ENCODE results near the gene BBX.

Gene BBX

DNA sequence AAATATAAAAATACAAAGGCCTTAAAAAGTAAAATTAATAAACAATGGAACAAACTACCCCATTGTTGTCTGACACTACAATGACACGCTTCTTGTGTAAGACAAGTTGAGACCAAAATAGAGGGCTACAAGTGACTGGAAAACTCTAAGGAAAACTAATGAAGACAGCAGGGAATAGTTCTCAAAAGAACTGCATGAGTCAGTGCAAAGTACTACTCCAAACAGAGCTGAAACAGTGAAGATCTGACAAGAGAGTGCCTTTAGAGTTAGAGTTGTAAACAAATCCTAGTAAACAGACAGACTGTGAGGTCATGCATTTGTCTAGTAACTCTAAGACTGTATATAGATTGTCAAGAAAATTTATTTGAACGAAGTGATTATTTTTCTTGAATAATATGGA lies 233.9 kb downstream of the BBX start:
- DNase-seq = no peak

DNA sequence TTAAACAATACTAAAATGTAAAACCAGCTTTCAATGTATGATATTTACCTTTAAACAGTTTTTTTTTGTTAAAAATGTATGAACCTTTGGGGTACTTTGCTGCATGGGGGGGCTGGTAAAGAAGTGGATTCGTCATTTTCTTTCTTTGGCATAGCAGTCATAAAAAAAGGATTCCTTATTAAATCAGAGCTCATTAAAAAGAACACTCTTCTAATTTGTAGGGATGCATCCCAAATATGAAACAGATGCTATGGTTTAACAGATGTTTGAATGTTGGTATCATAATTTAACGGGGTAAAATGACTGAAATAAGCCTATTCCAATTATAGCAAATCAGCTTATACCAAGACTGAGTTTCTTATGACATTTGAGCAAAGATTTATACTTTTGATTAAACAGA lies 234.4 kb downstream of the BBX start:
- DNase-seq = no peak

DNA sequence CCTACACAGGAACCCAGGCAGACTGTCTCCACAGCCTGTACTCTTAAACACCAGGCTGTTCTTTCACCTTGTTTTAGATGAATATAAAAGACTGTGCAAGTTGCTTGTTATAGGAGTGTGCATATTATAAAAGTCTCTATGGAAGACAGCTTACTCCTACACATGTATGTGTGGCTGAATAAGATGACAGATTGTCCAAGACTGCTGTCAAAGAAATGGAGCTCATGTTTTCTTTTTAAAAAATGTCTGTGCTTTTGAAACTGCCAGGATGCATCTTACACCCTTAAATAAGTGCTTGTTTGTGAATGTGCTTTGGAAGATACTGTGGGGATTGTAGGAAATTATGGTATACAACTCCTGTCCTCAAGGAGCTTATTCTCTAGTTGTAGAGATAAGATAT lies 237.4 kb downstream of the BBX start:
- DNase-seq = no peak

DNA sequence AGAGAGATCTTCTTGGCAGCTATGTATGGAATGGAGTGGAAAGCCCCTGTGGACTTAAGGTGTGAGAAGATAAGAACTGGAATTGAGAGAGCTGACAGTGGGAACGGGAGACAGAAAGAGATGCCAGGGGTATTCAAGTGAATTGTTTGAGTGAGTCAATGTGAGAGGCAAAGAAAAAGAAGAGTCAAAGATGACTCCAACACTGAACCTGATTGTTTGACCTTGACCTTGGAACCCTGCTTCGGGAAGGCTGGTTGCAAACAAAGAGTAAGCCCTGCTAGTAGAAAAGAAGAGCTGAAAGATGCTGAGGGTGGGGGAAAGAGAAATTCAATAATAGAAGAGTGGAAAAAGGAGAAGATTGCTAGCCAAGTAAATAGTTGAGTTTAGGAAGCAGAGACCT lies 238.6 kb downstream of the BBX start:
- no peak for DNase-seq

DNA sequence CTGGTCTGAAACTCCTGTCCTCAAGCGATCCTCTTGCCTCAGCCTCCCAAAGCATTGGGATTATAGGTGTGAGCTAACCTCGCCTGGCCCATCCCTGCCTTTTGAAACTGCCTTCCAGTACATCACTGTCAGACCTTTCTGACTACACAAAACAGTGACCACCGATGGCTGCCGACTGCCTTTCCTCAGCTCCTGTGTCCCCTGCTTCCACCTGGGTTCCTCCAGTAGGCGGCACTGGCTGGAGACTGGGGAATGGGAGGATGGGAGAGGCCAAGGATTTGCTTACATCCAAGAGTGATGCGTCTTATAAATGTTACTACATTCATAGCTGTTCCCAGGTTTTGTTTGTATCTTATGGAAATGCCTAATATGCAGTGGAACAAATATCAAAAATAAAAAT lies 242.8 kb downstream of the BBX start:
- DNase-seq = no peak

DNA sequence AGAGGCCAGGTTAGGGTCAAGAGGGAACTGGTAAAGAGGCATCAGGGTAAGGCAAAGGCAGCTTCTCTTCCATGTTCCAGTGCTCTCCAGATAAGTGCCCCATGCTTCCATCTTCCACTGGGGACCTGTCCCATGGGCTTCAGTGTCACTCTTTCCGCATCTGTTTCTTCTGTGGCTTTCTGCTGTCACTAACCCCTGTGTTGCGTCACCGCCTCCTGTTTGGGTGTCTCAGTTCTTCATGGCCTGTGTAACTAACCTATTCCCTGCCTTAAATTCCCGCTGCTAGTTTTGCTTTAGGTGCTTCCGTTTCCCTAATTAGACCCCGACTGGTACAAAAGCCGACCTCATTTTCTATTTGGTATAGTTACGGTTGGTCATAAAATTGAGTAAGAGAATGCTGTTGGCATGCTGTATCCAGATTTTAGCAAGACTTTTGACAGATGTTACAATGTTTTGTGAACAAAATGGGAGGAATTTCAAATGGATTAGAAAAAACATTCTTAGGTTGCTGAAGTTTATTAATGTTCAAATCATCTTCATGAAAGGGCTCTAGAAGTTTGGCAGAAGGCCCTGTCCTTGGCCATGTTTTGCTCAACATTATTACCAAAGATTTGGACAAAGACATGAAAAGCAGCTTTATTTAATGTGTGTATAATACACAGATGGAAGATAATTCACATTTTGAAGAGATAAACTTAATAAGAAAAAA lies 245.3 kb downstream of the BBX start:
- no peak for DNase-seq

DNA sequence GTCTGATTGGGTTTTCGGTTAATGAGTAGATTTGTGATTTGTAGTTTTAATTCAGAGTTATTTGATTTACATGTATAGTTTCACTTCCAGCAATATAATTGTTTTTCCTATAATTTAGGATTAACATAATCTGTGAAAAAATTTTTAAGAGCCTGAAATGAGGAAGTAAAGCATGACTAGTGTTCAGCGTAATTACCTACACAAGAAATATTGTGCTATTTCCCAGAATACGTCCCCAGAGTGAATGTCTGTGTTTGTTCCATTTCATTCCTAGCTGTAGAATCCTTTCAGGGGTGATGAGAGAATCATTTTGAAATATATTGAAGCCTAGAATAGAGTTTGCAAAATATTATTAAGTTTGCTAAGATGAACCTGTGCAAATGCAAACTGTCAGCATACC lies 247.1 kb downstream of the BBX start:
- DNase-seq = no peak

DNA sequence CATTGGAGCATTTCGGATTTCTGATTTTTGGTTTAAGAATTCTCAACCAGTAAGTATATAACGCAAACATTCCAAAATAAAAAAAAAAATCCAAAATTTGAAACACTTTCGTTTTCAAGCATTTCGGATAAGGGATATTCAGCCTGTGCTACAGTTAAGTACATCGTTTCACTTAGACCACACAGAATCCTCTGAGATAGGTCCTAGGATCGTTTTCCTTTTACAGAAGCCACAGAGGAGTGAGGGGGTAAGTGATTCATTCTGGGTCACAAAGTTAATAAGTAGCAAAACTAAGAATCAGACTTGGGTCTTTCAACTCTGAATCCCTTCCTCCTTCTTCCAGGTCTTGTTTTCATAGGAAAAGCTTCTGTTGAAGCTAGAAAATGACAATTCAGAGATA lies 249.3 kb downstream of the BBX start:
- DNase-seq = peak; percentile 94

DNA sequence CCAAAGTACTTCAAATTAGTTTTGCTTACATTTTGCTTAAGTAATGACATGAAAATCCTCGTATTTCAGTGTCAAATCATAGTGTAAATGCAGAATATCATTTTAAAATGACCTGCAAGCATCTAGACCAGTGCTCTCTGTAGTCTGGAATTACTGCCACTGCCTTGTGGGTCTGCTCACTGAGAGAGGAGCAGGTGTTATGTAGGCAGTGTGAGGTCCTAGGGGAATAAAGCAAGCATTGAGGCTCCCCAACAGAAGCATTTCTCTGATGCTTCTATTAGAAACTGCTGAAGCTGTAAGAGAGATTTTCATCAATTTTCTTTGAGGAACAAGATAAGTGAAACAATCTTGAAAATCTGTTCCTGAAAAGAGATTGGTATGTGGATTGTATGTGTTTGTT lies 253.2 kb downstream of the BBX start:
- no peak for DNase-seq

DNA sequence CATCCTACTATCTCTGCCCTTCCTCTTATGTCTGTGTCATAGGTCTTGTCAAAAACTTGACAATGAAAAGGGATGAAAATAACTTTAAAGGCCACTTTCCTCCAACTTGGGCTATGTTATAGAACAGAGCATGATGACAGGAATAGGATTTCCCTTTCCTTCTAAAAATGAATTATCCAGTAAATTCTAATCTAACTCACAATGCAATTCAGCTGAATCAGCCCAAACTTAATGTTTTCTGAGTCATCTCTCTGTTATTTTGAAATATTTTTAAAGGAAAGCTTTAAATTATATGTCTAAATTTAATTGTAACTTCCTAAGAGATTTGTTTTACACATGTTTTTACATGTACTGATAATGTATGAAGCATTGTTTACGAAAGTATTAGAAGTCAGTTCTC lies 258.5 kb downstream of the BBX start:
- no peak for DNase-seq

DNA sequence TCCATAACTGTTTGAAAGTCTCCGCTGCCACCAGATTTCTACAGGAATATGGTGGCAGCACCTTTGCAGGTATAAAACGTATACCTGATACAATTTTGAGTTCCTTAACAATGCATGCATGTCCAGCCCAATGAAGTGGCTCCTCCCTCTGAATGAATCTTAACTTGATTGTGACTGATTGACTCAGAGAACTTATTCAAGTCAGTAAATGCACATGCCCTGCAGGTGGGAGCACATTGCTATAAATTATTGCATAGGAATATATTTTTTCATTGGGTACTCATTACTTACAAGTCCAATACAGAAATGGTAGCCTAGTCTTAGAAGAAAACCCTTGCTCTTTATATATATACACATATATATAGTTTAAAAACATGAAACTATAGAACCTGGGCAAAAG lies 259.3 kb downstream of the BBX start:
- no peak for DNase-seq

DNA sequence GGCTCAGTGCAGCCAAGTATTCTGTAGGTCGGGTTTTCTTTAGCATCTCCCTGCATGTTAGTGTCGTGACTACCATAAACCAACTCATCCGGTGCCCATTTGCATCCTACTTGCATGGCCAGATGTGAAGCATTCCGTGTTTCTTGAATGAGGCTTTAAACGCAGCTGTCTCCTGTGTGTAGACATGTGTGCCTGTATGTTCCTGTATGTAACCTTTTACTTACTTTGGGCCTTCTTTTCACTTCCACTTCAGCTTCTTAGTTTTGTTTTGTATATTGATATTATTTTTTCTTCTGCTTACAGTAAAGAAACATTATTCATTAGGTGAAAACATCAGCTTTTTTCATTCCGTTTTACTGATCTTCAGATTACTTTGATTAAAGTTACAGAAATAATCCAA lies 267.9 kb downstream of the BBX start:
- DNase-seq = no peak

DNA sequence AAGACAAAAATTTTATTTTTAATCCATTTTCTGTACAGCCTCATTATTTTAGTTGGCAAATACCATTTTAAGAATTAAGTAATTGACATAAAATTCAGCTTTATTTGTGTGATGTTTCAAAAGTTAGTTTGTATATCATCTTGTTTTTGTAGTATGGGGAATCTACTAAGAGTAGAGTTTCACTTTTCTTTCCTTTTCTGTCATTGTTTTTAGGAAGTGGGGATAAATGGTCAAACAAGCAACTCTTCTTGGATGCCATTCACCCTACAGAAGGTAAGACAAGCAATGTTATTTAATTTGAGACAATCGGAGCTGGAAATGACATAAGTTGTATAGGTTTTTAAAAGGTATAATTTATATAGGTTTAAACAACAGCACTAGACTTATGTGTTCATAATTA lies 268.3 kb downstream of the BBX start:
- no peak for DNase-seq

DNA sequence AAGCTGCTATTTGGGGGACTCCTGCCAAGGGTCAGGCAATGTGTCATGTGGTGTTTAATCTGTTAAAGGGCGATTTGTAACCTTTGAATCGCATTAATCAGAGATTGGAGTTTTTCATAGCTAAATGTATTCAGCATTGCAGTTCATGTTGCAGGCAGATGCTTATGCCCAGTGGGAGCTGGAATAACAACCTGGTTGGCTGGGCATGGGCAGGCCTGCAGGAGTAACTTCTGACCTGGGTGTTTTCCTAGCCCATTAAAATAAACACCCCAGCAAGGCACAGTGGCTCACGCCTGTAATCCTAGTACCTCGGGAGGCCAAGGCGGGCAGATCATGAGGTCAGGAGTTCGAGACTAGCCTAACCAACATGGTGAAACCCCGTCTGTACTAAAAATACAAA lies 268.7 kb downstream of the BBX start:
- no peak for DNase-seq

DNA sequence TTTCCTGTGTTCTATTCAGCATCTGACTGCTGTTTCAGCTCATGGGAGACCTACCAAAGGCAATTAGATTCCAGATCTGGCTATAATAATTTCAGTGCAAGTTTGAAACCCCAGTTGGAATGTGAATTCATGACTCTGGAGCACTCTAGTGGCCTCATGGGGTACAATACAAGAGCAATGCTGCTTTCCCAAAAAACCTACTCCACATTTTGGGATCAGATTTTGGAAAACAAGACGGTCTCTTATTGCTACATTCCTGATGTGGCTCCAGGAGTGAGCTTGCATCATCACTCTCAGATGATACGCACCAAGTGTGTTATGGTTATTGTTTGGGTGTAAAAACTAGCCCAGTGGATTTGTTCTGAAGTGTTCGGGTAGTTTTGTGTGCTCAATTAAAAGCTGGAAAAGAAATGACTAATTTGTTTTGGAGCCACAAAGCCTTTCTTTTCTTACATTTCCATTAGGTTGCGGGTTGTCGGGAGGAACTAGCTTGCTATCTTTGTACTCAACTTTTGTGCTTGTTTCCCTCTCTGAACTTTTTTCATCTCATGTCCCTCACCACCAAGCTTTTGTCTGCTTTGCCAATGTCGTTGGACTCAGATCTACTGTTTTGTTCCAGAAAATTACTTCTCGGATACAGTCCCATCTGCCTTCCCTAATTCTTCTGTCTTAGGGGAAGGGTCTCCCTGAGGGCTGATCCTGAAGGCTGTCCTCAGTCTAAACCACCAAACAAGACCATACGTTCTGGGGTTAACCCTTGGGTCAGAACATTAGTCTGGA lies 272.1 kb downstream of the BBX start:
- no peak for DNase-seq

DNA sequence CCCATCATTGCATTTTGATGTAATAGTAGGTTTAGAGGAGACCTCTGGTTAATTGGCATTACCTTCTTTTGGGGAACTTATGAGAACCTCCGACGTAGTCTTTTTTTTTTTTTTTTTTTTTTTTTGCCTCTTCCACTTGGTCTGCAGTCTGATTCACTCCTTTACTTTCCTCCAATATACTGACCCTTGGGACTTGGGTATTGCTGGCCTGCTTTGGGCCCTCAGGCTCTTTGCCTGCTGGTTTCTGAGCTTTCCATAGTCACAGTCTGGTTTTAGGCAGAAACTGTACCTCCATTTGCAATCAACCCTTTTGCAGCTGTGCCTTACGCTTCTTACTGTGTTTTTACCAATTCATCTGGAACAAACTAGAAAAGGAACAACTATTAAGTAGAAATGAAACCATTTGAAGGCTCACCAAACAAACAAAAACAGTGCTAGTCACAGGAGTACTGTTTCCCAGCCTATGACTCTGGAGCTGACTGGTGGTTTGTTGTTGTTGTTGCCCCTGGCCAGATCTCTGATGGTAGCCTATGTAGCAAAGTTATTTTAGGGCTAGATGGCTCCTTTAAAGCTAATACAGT lies 272.8 kb downstream of the BBX start:
- DNase-seq = no peak

DNA sequence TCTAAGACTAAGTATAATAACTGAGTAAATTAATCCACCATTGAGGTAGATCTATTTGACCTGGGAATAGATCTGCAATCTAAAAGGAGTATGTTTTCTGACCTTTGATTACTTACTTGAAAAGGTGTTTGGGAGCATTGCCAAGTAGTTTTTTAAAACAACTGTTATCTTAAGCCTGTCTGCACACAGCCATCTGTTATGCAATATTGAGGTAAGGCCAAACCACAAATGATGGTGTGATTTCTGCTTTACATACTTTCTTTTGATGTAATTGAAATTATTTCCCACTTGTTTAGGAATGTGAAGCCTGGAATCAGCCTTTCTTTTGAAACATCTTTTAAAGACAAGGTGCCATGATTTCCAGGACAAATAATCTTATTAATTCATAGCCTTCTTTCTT lies 274.0 kb downstream of the BBX start:
- peak; percentile 58 for DNase-seq

DNA sequence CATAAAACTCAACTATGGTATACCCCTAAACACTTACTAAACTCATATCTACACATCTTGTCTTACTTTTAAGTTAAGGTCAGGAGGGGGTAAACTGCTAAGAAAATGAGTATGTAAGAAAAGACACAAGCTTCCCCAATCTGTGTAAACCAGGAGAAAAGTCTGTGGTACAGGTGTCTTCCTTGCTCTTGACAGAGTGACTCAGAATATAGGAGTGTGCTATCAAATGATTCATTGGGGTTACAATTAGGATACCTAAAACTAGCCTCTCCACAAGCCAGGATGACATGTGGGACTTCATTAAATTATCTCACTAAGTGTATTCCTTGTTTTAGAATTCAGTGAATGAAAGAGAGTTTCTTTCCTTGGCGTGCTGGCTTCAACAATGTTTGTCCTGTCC lies 274.8 kb downstream of the BBX start:
- DNase-seq = no peak

DNA sequence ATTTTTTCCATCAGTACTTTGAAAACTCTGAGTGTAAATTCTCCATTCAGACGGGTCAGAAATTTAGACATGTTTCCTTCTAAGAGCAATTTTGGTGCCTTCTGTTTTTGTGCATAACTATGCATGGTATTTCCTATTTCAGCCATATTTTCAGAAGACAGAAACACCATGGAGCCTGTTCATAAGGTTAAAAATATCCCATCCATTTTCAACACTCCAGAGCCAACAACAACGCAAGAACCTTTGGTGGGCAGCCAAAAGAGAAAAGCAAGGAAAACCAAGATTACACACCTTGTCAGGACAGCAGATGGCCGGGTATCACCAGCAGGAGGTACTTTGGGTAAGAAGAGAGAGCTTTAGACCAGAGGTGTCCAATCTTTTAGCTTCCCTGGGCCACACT lies 275.6 kb downstream of the BBX start:
- DNase-seq = no peak

DNA sequence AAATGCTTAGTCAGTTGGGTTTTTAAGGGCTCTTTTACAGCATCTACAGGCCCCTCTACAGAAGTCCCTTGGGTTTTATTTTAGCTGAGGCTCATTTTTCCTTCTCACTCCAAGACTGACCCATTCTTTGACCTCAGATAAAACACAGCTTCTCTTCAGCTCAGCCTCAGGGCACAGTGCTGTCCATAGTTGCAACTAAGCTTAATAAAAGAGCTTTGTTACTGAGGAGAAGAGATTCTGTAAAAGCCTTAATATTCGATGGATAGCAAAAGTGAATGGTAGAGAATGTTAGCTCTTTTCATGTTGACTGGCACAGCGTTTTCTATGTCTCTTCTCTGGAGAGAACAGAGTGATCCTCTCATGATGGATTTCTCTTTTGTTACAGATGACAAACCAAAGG lies 277.9 kb downstream of the BBX start:
- no peak for DNase-seq

DNA sequence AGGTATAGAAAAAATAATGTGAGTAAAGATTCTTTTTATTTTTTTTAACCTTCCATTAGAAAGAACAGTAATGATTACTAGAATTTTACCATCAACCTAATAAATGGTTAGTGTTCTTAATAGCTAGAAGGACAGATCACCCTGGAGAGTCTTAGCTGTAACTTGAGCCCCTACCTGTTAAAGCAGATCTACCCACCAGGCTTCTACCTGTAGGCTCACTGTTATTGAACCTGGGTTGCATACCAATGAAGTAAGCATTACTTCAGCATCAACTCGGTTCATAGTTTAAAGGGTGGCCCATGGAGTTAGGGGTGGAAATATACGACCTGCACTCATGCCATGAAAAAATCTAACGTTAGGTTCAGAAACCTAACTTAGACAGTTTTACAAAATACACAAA lies 280.4 kb downstream of the BBX start:
- no peak for DNase-seq

DNA sequence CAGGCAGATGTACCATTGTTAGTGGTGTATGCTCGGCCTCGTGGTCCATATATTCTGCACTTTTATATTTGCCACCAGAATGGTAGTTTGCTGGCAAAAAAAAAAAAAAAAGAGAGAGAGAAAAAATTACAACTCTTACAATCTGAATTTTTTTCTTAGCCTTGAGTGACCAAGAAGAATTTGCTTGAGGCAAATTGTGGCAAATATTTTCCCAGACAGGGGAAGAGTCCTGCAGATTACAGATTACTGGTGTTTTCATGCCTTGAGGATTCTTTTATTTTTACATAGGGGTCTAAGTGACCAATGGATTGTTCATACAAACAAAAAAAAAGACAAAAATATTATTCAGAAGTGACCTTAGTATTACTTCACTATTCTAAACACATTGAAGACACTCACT lies 283.3 kb downstream of the BBX start:
- DNase-seq = no peak

DNA sequence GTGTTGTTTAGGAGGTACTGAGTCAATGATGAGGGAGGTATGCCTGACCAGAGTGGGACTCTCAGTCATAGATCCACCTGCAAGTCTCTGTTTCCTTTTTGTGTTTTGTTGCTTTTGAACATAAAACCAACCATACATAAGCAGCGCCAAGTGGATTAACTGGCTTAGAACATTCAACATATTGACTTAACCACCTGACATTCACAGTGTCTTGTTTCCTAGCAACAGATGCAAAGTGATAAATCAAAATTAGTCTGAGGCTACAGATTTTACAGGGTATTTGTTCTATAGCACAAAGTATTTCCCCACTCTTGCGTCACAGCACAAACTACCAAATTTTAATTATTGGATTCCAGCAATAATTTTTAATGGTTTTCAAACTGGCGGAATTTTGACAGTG lies 283.8 kb downstream of the BBX start:
- no peak for DNase-seq
